ENCODE results near the gene PNPLA7. TPM values are rescaled to one million over a fixed set of nuclear protein-coding genes. Genes with fewer than 3 reads are reported as not detected.
"Not testable (repeated sequence)": the region's sequence is repeated elsewhere in the genome, so short reads cannot be mapped to it uniquely, and the experiment has no call there.

Gene PNPLA7
- polyA plus RNA-seq, 12 donors: 1.3 to 4.6 (median 2.9) TPM; not detected in 1

- DNase-seq: no peak
Measured at GRCh38 chr9:137575716-137576411, 25.7 kb upstream of the PNPLA7 start.

- DNase-seq: no peak
Measured at GRCh38 chr9:137575364-137575715, 25.1 kb upstream of the PNPLA7 start.

GRCh38 chr9:137574192-137574591 is 24.0 kb upstream of the PNPLA7 start:
- no peak for DNase-seq

GRCh38 chr9:137570566-137570965 is 20.4 kb upstream of the PNPLA7 start:
- DNase-seq: no peak

GRCh38 chr9:137569609-137570203 is 19.5 kb upstream of the PNPLA7 start:
- DNase-seq: no peak

GRCh38 chr9:137568445-137568844 is 18.2 kb upstream of the PNPLA7 start:
- DNase-seq: not testable (repeated sequence)

- no peak for DNase-seq
Measured at GRCh38 chr9:137564817-137565411, 14.7 kb upstream of the PNPLA7 start.

- no peak for DNase-seq
Measured at GRCh38 chr9:137564134-137564533, 13.9 kb upstream of the PNPLA7 start.

GRCh38 chr9:137558127-137558526 is 7.9 kb upstream of the PNPLA7 start:
- no peak for DNase-seq

GRCh38 chr9:137556069-137556838 is 6.1 kb upstream of the PNPLA7 start:
- no peak for DNase-seq

- DNase-seq: no peak
Measured at GRCh38 chr9:137555179-137555578, 5.0 kb upstream of the PNPLA7 start.

GRCh38 chr9:137554349-137554748 is 4.1 kb upstream of the PNPLA7 start:
- no peak for DNase-seq

GRCh38 chr9:137553654-137554053 is 3.5 kb upstream of the PNPLA7 start:
- not testable (repeated sequence) for DNase-seq

GRCh38 chr9:137552022-137552768 is 2.0 kb upstream of the PNPLA7 start:
- no peak for DNase-seq

- peak; percentile 80 for DNase-seq
Measured at GRCh38 chr9:137551264-137552021, 1.2 kb upstream of the PNPLA7 start, which contains the start of gene MRPL41. TSS of gene MRPL41 (plus strand) at chr9:137551879. CDS start at chr9:137552082, 203 bp downstream.

- DNase-seq: not testable (repeated sequence)
Measured at GRCh38 chr9:137550958-137551263, 709 bp upstream of the PNPLA7 start.

- DNase-seq: no peak
Measured at GRCh38 chr9:137547687-137548543, 2.3 kb downstream of the PNPLA7 start.

GRCh38 chr9:137545123-137545522 is 5.1 kb downstream of the PNPLA7 start:
- DNase-seq: no peak

- no peak for DNase-seq
Measured at GRCh38 chr9:137544176-137544760, 5.9 kb downstream of the PNPLA7 start.
